ENCODE data around the gene CNST. TPM values are rescaled to one million over a fixed set of nuclear protein-coding genes. Genes with fewer than 3 reads are reported as not detected.
"Not testable (repeated sequence)": the region's sequence is repeated elsewhere in the genome, so short reads cannot be mapped to it uniquely, and the experiment has no call there.

Gene CNST
- total RNA-seq, 1 experiment from 2014 or later = 21.7 TPM

- peaks cover 17% of the 10 kb centered on the region for H3K27me3 Mint-ChIP-seq (ENCODE audit: unreplicated experiment)
Measured at GRCh38 chr1:246709835-246710234, 143.6 kb downstream of the CNST start.

GRCh38 chr1:246711548-246712003 is 145.3 kb downstream of the CNST start:
- Mint-ChIP-seq H3K27ac (ENCODE audit: unreplicated experiment) (no peak overlapping the region), H3K9me3 (ENCODE audit: low read depth, unreplicated experiment) (peaks cover 6% of the 10 kb centered on the region), H3K27me3 (ENCODE audit: unreplicated experiment) (peaks cover 32% of the 10 kb centered on the region), H3K36me3 (ENCODE audit: insufficient read depth, unreplicated experiment) (no peaks in the 10 kb centered on the region), H3K4me3 (ENCODE audit: low read depth, unreplicated experiment) (no peak overlapping the region), H3K4me1 (ENCODE audit: low read depth, unreplicated experiment) (peaks cover 27% of the 10 kb centered on the region)
- CTCF ChIA-PET = no interaction called here
- no TSS peak for BruUV-seq (replicated peaks)
- TF ChIP-seq CTCF (IDR thresholded peaks at IDR 0.05; ENCODE audit: unreplicated experiment) = no peak
- intact Hi-C loops (cut with micrococcal nuclease; ENCODE audit: unreplicated experiment) = no loop called here
- no peak for DNase-seq

More at GRCh38 chr1:246709835-246710234, 143.6 kb downstream of the CNST start:
- CTCF ChIA-PET = interaction anchor here (1.2 kb wide), 1 partner anchor 21 kb away, joined by 3 read pairs; no protein-coding TSS in a partner anchor
- Mint-ChIP-seq H3K36me3 (ENCODE audit: insufficient read depth, unreplicated experiment) (no peaks in the 10 kb centered on the region), H3K4me1 (ENCODE audit: low read depth, unreplicated experiment) (peaks cover 30% of the 10 kb centered on the region), H3K27ac (ENCODE audit: unreplicated experiment) (peak overlapping the region; percentile 43), H3K9me3 (ENCODE audit: low read depth, unreplicated experiment) (peaks cover 6% of the 10 kb centered on the region), H3K4me3 (ENCODE audit: low read depth, unreplicated experiment) (no peak overlapping the region)
- intact Hi-C loops (cut with micrococcal nuclease; ENCODE audit: unreplicated experiment) = no loop called here
- BruUV-seq (replicated peaks) = no TSS peak
- no peak for DNase-seq
- no peak for TF ChIP-seq CTCF (IDR thresholded peaks at IDR 0.05; ENCODE audit: unreplicated experiment)

GRCh38 chr1:246712428-246712827 is 146.2 kb downstream of the CNST start:
- DNase-seq; intact Hi-C loops (cut with micrococcal nuclease; ENCODE audit: unreplicated experiment); CTCF ChIA-PET; H3K27ac Mint-ChIP-seq (ENCODE audit: unreplicated experiment); H3K4me3 Mint-ChIP-seq (ENCODE audit: low read depth, unreplicated experiment); BruUV-seq (replicated peaks); H3K36me3 Mint-ChIP-seq (ENCODE audit: insufficient read depth, unreplicated experiment); H3K9me3 Mint-ChIP-seq (ENCODE audit: low read depth, unreplicated experiment): not testable (repeated sequence)
- H3K27me3 Mint-ChIP-seq (ENCODE audit: unreplicated experiment) = peaks cover 41% of the 10 kb centered on the region
- H3K4me1 Mint-ChIP-seq (ENCODE audit: low read depth, unreplicated experiment) = peaks cover 18% of the 10 kb centered on the region

Other genes with a start within 250 kb of the CNST start
- 34.2 and 35.1 TPM in 2 replicates for gene SMYD3, start 59.2 kb upstream of the CNST start, total RNA-seq (2022)
- 21.8 and 23.0 TPM in 2 replicates for gene TFB2M, start 195 bp upstream of the CNST start, total RNA-seq (2022)
- gene SCCPDH, start 158.0 kb downstream of the CNST start, total RNA-seq (2022) = 36.0 and 40.0 TPM in 2 replicates

Measured in Calu3 (cell line).